Sigmoid colon (tissue), 7 donors: ENCODE measurements around the gene SCAF1. TPM values are rescaled to one million over a fixed set of nuclear protein-coding genes. Genes with fewer than 3 reads are reported as not detected.
A peak's percentile ranks its signal among the peaks of the same experiment; 100 is the strongest.

ENCODE experiments used
- DNase-seq: peaks from one replicate; pipeline ENCODE4 v3.0.0-alpha.2; 2019
- H3K27ac ChIP-seq, 4 donors: fragments of 200-600 bp; sonication (generic); one replicate each; pipeline ENCODE4 v1.5.1; 2016 to 2019; ENCODE audit warnings: mild to moderate bottlenecking in 1 of 4
- H3K27me3 ChIP-seq, 3 donors: fragments of 200-600 bp; sonication (generic); one replicate each; pipeline ENCODE4 v1.5.1; 2019; ENCODE audit warnings: mild to moderate bottlenecking in 1 of 3
- H3K36me3 ChIP-seq, 4 donors: fragments of 200-600 bp; sonication (generic); one replicate each; pipeline ENCODE4 v1.5.1; 2016 to 2019
- H3K4me1 ChIP-seq, 4 donors: fragments of 200-600 bp; sonication (generic); one replicate each; pipeline ENCODE4 v1.5.1; 2017 to 2019
- H3K4me3 ChIP-seq, 4 donors: fragments of 200-600 bp; sonication (generic); one replicate each; pipeline ENCODE4 v1.5.1; 2017 to 2019; ENCODE audit warnings: mild to moderate bottlenecking in 2 of 4, moderate library complexity in 1 of 4
- H3K9me3 ChIP-seq, 4 donors: fragments of 200-600 bp in 3 of 4; sonication (generic) in 3 of 4; one replicate each; pipeline versions ENCODE4 v1.5.1 to v1.6.1; 2013 to 2019
- CTCF ChIP-seq, 4 experiments: fragments of 450-650 bp in 3 of 4; fragments of 200-600 bp in 1 of 4; IDR thresholded peaks; one replicate each; pipeline ENCODE4 v1.5.1; 2016 to 2019; ENCODE audit warnings: antibody characterized with exemption in 4 of 4, mild to moderate bottlenecking in 3 of 4, moderate library complexity in 2 of 4
- EP300 ChIP-seq, 4 donors: sonication (generic); formaldehyde crosslinking; IDR thresholded peaks; one replicate each; pipeline ENCODE4 v1.6.1; 2017; ENCODE audit warnings: antibody characterized with exemption in 4 of 4
- POLR2A ChIP-seq, 2 donors: fragments of 450-650 bp; IDR thresholded peaks; one replicate each; pipeline ENCODE4 v1.6.1; 2016; ENCODE audit warnings: antibody characterized with exemption in 2 of 2, mild to moderate bottlenecking in 2 of 2, moderate library complexity in 2 of 2
- POLR2AphosphoS5 ChIP-seq, 4 donors: sonication (generic); formaldehyde crosslinking; IDR thresholded peaks; one replicate each; pipeline ENCODE4 v1.6.1; 2017; ENCODE audit warnings: antibody characterized with exemption in 4 of 4
- WGBS, 2 donors: extraction: QIAGEN DNeasy Blood & Tissue Kit; methylation state at CpG; one replicate each; pipeline ENCODE4 v1.1.7; 2013; 5-methylcytosine and 5-hydroxymethylcytosine counted together
- intact Hi-C: fragments of 100-400 bp; cut with DNase I; formaldehyde crosslinking; loops from one replicate; pipeline ENCODE4 v1.15.1; 2023
- polyA plus RNA-seq, 3 donors: library from polyadenylated mRNA; stranded (reverse); fragments of 200-250 nt; gene quantifications; one replicate each; pipeline ENCODE4 v1.2.3, GENCODE V29; 2013
- total RNA-seq, 4 donors: library from RNA; depleted of rRNA; stranded (reverse); fragments of >200 nt; gene quantifications; one replicate each; pipeline ENCODE4 v1.1.0, GENCODE V29; 2016
- donor health status: healthy with polysubstance abuse.
- donor health status: Bipolar disorder and iron deficiency.
- donor health status: healthy.

SCAF1 gene
- total and polyA plus RNA-seq, 7 donors, result 9.0 to 30.8 (median 13.3) TPM

DNA sequence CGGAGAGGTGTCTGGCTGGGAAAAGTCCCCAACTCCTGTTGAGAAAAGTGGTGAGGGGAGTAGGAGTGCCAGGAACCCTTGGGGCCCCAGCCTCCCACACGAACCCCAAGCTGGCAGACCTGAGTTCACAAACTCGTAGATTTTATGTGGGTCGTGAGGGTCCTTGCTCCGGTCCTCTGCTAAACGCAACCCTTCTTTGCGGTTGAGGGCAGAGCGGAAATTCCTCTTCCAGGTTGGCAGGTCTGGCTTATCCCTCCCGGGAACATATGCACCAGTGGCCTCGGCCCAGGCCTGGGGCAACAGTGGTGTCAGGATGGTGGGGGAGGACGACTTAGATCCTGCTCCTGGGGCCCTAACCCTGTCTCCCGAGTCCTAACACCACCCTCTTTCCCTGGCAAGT lies 21.2 kb downstream of the SCAF1 start:
- Histone ChIP-seq H3K4me1 (peaks cover 0 to 33% (median 22%) of the 10 kb centered on the region in 4 donors), H3K4me3 (no peak overlapping the region), H3K36me3 (peaks cover 21 to 49% (median 35%) of the 10 kb centered on the region in 4 donors), H3K27ac (peak overlapping the region in 1 of 4 donors; percentile 90), H3K27me3 (no peaks in the 10 kb centered on the region), H3K9me3 (no peaks in the 10 kb centered on the region)
- intact Hi-C loops, result no loop called here
- 92% methylated on average over 12 of the region's 12 CpGs for WGBS, 2 donors
- DNase-seq, result no peak
- TF ChIP-seq EP300 (IDR thresholded peaks at IDR 0.05), result no peak
- no peak for TF ChIP-seq POLR2A (IDR thresholded peaks at IDR 0.05)

GRCh38 chr19:49664171-49665035 lies 22.4 kb downstream of the SCAF1 start:
- Histone ChIP-seq H3K9me3 (no peaks in the 10 kb centered on the region), H3K27me3 (no peaks in the 10 kb centered on the region), H3K36me3 (peaks cover 10 to 37% (median 23%) of the 10 kb centered on the region in 4 donors), H3K4me3 (peak overlapping the region; percentile 62 to 75 (median 66)), H3K4me1 (peaks cover 0 to 33% (median 22%) of the 10 kb centered on the region in 4 donors), H3K27ac (peak overlapping the region; percentile 87 to 95 (median 92))
- intact Hi-C loops, result loop anchor here (2.0 kb wide), 1 partner anchor 22 kb away; the partner anchor contains the start of gene SCAF1
- WGBS, 2 donors, result 0 to 1% methylated on average over 53 of the region's 53 CpGs
- no peak for TF ChIP-seq EP300 (IDR thresholded peaks at IDR 0.05)
- TF ChIP-seq POLR2A (IDR thresholded peaks at IDR 0.05), result peak; percentile 25 to 52
- peak; percentile 88 to 91 (median 90) for TF ChIP-seq POLR2AphosphoS5 (IDR thresholded peaks at IDR 0.05)
- TF ChIP-seq CTCF (IDR thresholded peaks at IDR 0.05), result peak; percentile 23 to 56 (median 27)
- peak; percentile 94 for DNase-seq

DNA sequence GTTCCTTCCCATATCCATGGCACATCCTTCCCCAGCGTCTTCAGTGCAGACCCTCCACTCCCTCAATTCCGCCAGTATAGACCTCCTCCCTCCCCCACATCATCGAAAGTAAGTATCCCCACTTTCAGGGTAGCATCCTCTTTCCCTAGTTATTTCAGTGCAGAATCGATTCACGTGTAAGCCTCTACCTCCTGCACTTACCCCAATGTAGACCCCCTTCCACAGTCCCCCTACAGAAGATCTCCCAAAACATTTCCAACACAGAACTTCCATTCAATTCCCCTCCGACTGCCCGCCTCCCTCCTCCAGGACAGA lies 23.0 kb downstream of the SCAF1 start:
- no peak for DNase-seq
- TF ChIP-seq POLR2AphosphoS5 (IDR thresholded peaks at IDR 0.05) (no peak), EP300 (IDR thresholded peaks at IDR 0.05) (no peak), POLR2A (IDR thresholded peaks at IDR 0.05) (no peak)
- Histone ChIP-seq H3K27ac (peak overlapping the region; percentile 87 to 95 (median 92)), H3K27me3 (no peaks in the 10 kb centered on the region), H3K4me1 (peaks cover 0 to 33% (median 22%) of the 10 kb centered on the region in 4 donors), H3K9me3 (no peaks in the 10 kb centered on the region), H3K36me3 (peaks cover 10 to 34% (median 21%) of the 10 kb centered on the region in 4 donors), H3K4me3 (peak overlapping the region; percentile 62 to 75 (median 66))
- 0 to 1% methylated on average over 7 of the region's 7 CpGs for WGBS, 2 donors
- intact Hi-C loops, result loop anchor here (2.0 kb wide), 1 partner anchor 22 kb away; the partner anchor contains the start of gene SCAF1

DNA sequence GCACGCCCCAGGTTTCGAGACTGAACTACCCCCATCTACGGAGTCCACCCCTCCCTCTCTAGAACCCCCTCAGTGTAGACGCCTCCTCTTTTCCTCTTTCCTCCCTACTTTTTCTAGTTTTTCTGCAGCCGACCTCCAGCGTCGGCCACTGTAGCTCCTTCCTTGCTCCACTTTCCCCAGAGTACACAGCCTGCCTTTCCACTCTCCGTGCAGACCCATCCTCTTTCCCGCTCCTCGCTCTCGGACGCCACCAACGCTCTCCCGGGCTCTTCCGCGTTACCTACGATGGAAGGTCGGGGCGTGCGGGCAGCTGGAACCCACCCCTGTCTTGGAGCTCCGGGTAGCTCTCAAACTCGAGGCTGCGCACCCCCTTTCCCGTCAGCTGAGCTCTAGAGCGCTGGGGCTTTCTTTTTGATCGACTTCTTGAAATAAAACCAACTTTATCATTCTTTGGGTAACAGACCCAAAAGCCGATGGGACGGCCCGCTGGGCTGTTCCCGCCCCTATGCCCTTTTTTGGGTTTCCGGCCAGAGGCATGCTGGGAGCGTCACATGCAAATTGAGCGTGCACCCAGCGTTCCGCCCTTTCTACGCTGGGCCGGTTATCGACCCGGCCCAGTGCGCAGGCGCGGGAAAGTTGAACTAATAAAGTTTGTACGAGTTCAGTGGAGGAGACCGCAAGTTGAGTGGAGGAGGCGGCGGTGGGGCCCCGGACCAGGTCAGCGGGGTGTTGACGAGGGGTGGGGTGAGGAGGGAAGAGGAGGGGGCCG lies 23.5 kb downstream of the SCAF1 start, which contains the start of the genes BCL2L12 and IRF3:
Gene BCL2L12, plus strand, starts transcription at position 583 of the 769 bp plus-strand sequence. CDS start 760 bp downstream, outside the sequence.
Gene IRF3, minus strand, starts transcription at position 507 of the 769 bp plus-strand sequence. CDS start 1,019 bp downstream, outside the sequence.
- intact Hi-C loops, result loop anchor here (2.0 kb wide), 1 partner anchor 23 kb away; the partner anchor contains the start of gene SCAF1
- TF ChIP-seq CTCF (IDR thresholded peaks at IDR 0.05) (no peak), EP300 (IDR thresholded peaks at IDR 0.05) (peak in 1 of 4 donors; percentile 63), POLR2AphosphoS5 (IDR thresholded peaks at IDR 0.05) (peak; percentile 86 to 91 (median 90)), POLR2A (IDR thresholded peaks at IDR 0.05) (peak; percentile 67 to 70)
- 0% methylated on average over 50 of the region's 50 CpGs for WGBS, 2 donors

GRCh38 chr19:49666120-49666444 lies 24.1 kb downstream of the SCAF1 start:
- Histone ChIP-seq H3K27ac (peak overlapping the region; percentile 87 to 95 (median 92)), H3K4me3 (peak overlapping the region; percentile 62 to 75 (median 66)), H3K4me1 (peaks cover 0 to 33% (median 22%) of the 10 kb centered on the region in 4 donors), H3K36me3 (peaks cover 10 to 30% (median 15%) of the 10 kb centered on the region in 4 donors), H3K9me3 (no peaks in the 10 kb centered on the region), H3K27me3 (no peaks in the 10 kb centered on the region)
- no peak for TF ChIP-seq CTCF (IDR thresholded peaks at IDR 0.05)
- no peak for TF ChIP-seq POLR2AphosphoS5 (IDR thresholded peaks at IDR 0.05)
- TF ChIP-seq POLR2A (IDR thresholded peaks at IDR 0.05), result no peak
- no peak for TF ChIP-seq EP300 (IDR thresholded peaks at IDR 0.05)
- no peak for DNase-seq
- intact Hi-C loops, result no loop called here
- WGBS, 2 donors, result 1% methylated on average over 9 of the region's 9 CpGs

More for the DNA sequence above, 23.5 kb downstream of the SCAF1 start, which contains the start of the genes BCL2L12 and IRF3:
- H3K27me3 ChIP-seq, result no peaks in the 10 kb centered on the region
- peak; percentile 99 for DNase-seq
- peak within 1 kb of the TSS; percentile 62 to 75 (median 66) for H3K4me3 ChIP-seq
- peaks cover 10 to 34% (median 19%) of the 10 kb centered on the region in 4 donors for H3K36me3 ChIP-seq
- no peaks in the 10 kb centered on the region for H3K9me3 ChIP-seq
- H3K27ac ChIP-seq, result peak within 1 kb of the TSS; percentile 87 to 95 (median 92)
- H3K4me1 ChIP-seq, result peaks cover 0 to 33% (median 22%) of the 10 kb centered on the region in 4 donors
